Mucosa of rectum (tissue), 2 donors: ENCODE results near the gene FBXO44.

Experiments
- H3K27ac ChIP-seq, 2 donors: one replicate each; pipeline ENCODE4 v1.7.0; 2013; ENCODE audit warnings: inconsistent platforms in 2 of 2, low read depth in 2 of 2, low read length in 2 of 2
- H3K27me3 ChIP-seq, 2 donors: one replicate each; pipeline ENCODE4 v1.7.0; 2013; ENCODE audit warnings: low read length in 2 of 2; ENCODE audit not compliant: control insufficient read depth in 2 of 2, insufficient read depth in 2 of 2
- H3K36me3 ChIP-seq, 2 donors: one replicate each; pipeline ENCODE4 v1.7.0; 2013; ENCODE audit warnings: low read length in 2 of 2; ENCODE audit not compliant: control insufficient read depth in 2 of 2, insufficient read depth in 2 of 2
- H3K4me1 ChIP-seq, 2 donors: one replicate each; pipeline ENCODE4 v1.7.0; 2013; ENCODE audit warnings: low read length in 2 of 2, mild to moderate bottlenecking in 1 of 2; ENCODE audit not compliant: control insufficient read depth in 2 of 2, insufficient read depth in 2 of 2
- H3K4me3 ChIP-seq, 2 donors: one replicate each; pipeline ENCODE4 v1.7.0; 2013; ENCODE audit warnings: low read length in 2 of 2
- H3K9ac ChIP-seq, 2 donors: one replicate each; pipeline ENCODE4 v1.7.0; 2013; ENCODE audit warnings: low read length in 2 of 2, low read depth in 1 of 2, mild to moderate bottlenecking in 1 of 2
- H3K9me3 ChIP-seq, 2 donors: one replicate each; pipeline ENCODE4 v1.7.0; 2013; ENCODE audit warnings: low read length in 2 of 2; ENCODE audit not compliant: control insufficient read depth in 2 of 2
- donor health status: healthy.
- donor health status: Normal muscosa, but diverticular disease.

Gene FBXO44

GRCh38 chr1:11673089-11673769, 18.6 kb downstream of the FBXO44 start:
- no peaks in the 10 kb centered on the region for H3K9me3 ChIP-seq
- no peak overlapping the region for H3K27ac ChIP-seq
- H3K4me1 ChIP-seq: no peaks in the 10 kb centered on the region
- H3K36me3 ChIP-seq: peaks cover 5 to 13% of the 10 kb centered on the region in 2 donors
- H3K9ac ChIP-seq: no peak overlapping the region
- H3K4me3 ChIP-seq: no peak overlapping the region
- no peaks in the 10 kb centered on the region for H3K27me3 ChIP-seq

DNA sequence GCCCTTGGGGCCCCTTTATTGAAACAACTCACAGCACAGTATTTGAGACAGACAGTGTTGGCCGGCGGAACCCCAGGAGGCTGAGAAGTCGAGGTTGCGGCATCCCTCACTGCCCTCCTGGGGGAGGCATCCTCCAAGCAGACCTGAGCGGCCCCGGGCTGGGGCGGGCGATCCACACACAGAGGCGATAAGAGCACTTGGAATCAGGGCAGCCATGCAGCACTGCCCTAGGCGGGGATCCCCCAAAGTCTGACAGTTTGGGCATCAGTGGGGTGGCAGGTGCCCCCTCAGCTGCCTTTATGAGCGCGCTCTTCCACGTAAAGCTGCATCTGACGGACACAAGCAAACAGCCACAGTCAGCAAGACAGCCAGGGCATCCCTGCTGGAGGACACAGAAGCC, 19.8 kb downstream of the FBXO44 start:
- Histone ChIP-seq H3K4me3 (no peak overlapping the region), H3K36me3 (peaks cover 5 to 10% of the 10 kb centered on the region in 2 donors), H3K9me3 (no peaks in the 10 kb centered on the region), H3K27ac (no peak overlapping the region), H3K27me3 (no peaks in the 10 kb centered on the region), H3K4me1 (no peaks in the 10 kb centered on the region), H3K9ac (no peak overlapping the region)

GRCh38 chr1:11675325-11675724, 20.6 kb downstream of the FBXO44 start:
- Histone ChIP-seq H3K9me3 (no peaks in the 10 kb centered on the region), H3K4me1 (peaks cover 1 to 3% of the 10 kb centered on the region in 2 donors), H3K27ac (no peak overlapping the region), H3K4me3 (no peak overlapping the region), H3K27me3 (no peaks in the 10 kb centered on the region), H3K36me3 (peaks cover 5 to 7% of the 10 kb centered on the region in 2 donors), H3K9ac (no peak overlapping the region)

- Histone ChIP-seq H3K9ac (no peak overlapping the region), H3K36me3 (peaks cover 5 to 7% of the 10 kb centered on the region in 2 donors), H3K27me3 (no peaks in the 10 kb centered on the region), H3K4me1 (peaks cover 5% of the 10 kb centered on the region in 2 donors), H3K27ac (no peak overlapping the region), H3K9me3 (no peaks in the 10 kb centered on the region), H3K4me3 (no peak overlapping the region)
Observed at GRCh38 chr1:11676386-11677103, 21.9 kb downstream of the FBXO44 start.

GRCh38 chr1:11678442-11678841, 23.8 kb downstream of the FBXO44 start:
- Histone ChIP-seq H3K27ac (no peak overlapping the region), H3K27me3 (peaks cover 5 to 10% of the 10 kb centered on the region in 2 donors), H3K9ac (no peak overlapping the region), H3K36me3 (peaks cover 1 to 4% of the 10 kb centered on the region in 2 donors), H3K4me3 (no peak overlapping the region), H3K4me1 (peaks cover 5 to 8% of the 10 kb centered on the region in 2 donors), H3K9me3 (no peaks in the 10 kb centered on the region)

- Histone ChIP-seq H3K4me1 (peaks cover 5 to 8% of the 10 kb centered on the region in 2 donors), H3K36me3 (no peaks in the 10 kb centered on the region), H3K4me3 (peak overlapping the region; percentile 81 to 85), H3K9me3 (no peaks in the 10 kb centered on the region), H3K27ac (peak overlapping the region; percentile 68 to 80), H3K27me3 (peaks cover 5 to 10% of the 10 kb centered on the region in 2 donors), H3K9ac (peak overlapping the region; percentile 74 to 77)
Observed at GRCh38 chr1:11680270-11681070, 25.8 kb downstream of the FBXO44 start.

GRCh38 chr1:11681071-11681771, 26.5 kb downstream of the FBXO44 start, which contains the start of gene MAD2L2:
TSS of gene MAD2L2 (minus strand) at chr1:11681148. CDS start at chr1:11680601, 547 bp downstream.
- peak within 1 kb of the TSS; percentile 68 to 80 for H3K27ac ChIP-seq

GRCh38 chr1:11682287-11682771, 27.7 kb downstream of the FBXO44 start:
- no peak overlapping the region for H3K4me3 ChIP-seq
- no peak overlapping the region for H3K27ac ChIP-seq
- H3K9me3 ChIP-seq: no peaks in the 10 kb centered on the region
- H3K27me3 ChIP-seq: peaks cover 5 to 10% of the 10 kb centered on the region in 2 donors
- H3K4me1 ChIP-seq: peaks cover 5 to 8% of the 10 kb centered on the region in 2 donors
- H3K9ac ChIP-seq: no peak overlapping the region
- no peaks in the 10 kb centered on the region for H3K36me3 ChIP-seq

More at GRCh38 chr1:11681071-11681771, 26.5 kb downstream of the FBXO44 start, which contains the start of gene MAD2L2:
- Histone ChIP-seq H3K4me3 (peak within 1 kb of the TSS; percentile 81 to 85), H3K36me3 (no peaks in the 10 kb centered on the region), H3K9ac (peak within 1 kb of the TSS; percentile 74 to 77), H3K9me3 (no peaks in the 10 kb centered on the region), H3K4me1 (peaks cover 5 to 8% of the 10 kb centered on the region in 2 donors), H3K27me3 (peaks cover 5 to 10% of the 10 kb centered on the region in 2 donors)

DNA sequence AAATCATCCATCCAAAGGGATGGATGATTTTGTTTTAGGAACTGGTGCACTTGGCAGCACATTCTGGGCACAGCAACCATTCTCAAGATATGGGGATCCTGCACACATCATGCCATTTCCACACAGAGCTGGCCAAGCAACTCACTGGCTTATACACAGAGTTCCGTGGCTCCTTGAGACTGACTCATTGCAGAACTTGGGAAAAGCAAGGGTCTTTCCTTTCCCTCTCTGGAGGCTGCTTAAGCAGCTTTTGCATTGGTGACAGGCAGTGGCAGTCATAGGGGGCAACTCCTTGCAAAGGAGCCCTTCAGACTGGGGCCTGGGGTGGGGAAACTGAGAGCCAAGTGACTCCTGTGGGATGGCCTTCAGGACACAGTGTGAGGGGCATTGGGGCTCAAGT, 28.1 kb downstream of the FBXO44 start:
- H3K27me3 ChIP-seq: peaks cover 6 to 10% of the 10 kb centered on the region in 2 donors
- H3K4me1 ChIP-seq: peaks cover 5 to 8% of the 10 kb centered on the region in 2 donors
- no peaks in the 10 kb centered on the region for H3K36me3 ChIP-seq
- no peak overlapping the region for H3K4me3 ChIP-seq
- H3K27ac ChIP-seq: no peak overlapping the region
- H3K9me3 ChIP-seq: no peaks in the 10 kb centered on the region
- no peak overlapping the region for H3K9ac ChIP-seq
